Activated T-cell treated with anti-CD3 and anti-CD28 coated beads for 1 hour (primary cell): ENCODE data around the gene LPP.

Experiments
- DNase-seq: peaks from one replicate; pipeline ENCODE4 v3.0.0-alpha.2; 2020; ENCODE audit warnings: low read depth

Gene LPP

GRCh38 chr3:188198001-188198400, 44.0 kb downstream of the LPP start:
- no peak for DNase-seq

- DNase-seq: no peak
Measured at GRCh38 chr3:188198760-188199327, 44.9 kb downstream of the LPP start.

- no peak for DNase-seq
Measured at GRCh38 chr3:188199386-188199785, 45.4 kb downstream of the LPP start.

- no peak for DNase-seq
Measured at GRCh38 chr3:188200481-188200880, 46.5 kb downstream of the LPP start.

- no peak for DNase-seq
Measured at GRCh38 chr3:188202358-188203138, 48.6 kb downstream of the LPP start.

GRCh38 chr3:188204526-188204925, 50.6 kb downstream of the LPP start:
- no peak for DNase-seq

GRCh38 chr3:188205992-188206416, 52.0 kb downstream of the LPP start:
- DNase-seq: no peak

GRCh38 chr3:188206787-188207186, 52.8 kb downstream of the LPP start:
- no peak for DNase-seq

- DNase-seq: no peak
Measured at GRCh38 chr3:188207941-188208515, 54.1 kb downstream of the LPP start.

- no peak for DNase-seq
Measured at GRCh38 chr3:188208516-188208981, 54.6 kb downstream of the LPP start.

- no peak for DNase-seq
Measured at GRCh38 chr3:188209034-188209433, 55.1 kb downstream of the LPP start.

GRCh38 chr3:188209740-188210139, 55.8 kb downstream of the LPP start:
- no peak for DNase-seq

- DNase-seq: no peak
Measured at GRCh38 chr3:188211476-188211875, 57.5 kb downstream of the LPP start.

GRCh38 chr3:188212308-188212969, 58.5 kb downstream of the LPP start:
- DNase-seq: no peak

- no peak for DNase-seq
Measured at GRCh38 chr3:188214442-188214841, 60.5 kb downstream of the LPP start.

- DNase-seq: no peak
Measured at GRCh38 chr3:188215129-188215528, 61.2 kb downstream of the LPP start.

GRCh38 chr3:188217011-188217463, 63.1 kb downstream of the LPP start:
- no peak for DNase-seq

- DNase-seq: no peak
Measured at GRCh38 chr3:188217726-188218125, 63.8 kb downstream of the LPP start.

GRCh38 chr3:188218603-188219002, 64.6 kb downstream of the LPP start:
- no peak for DNase-seq

- no peak for DNase-seq
Measured at GRCh38 chr3:188219147-188219546, 65.2 kb downstream of the LPP start.

GRCh38 chr3:188220097-188220788, 66.3 kb downstream of the LPP start:
- no peak for DNase-seq
